HG02885 (cell line): ENCODE data around the gene CBX2.

Experiments
- ATAC-seq: cut with Tn5 transposase; IDR thresholded peaks from one replicate; pipeline ENCODE4 v1.9.1; 2021; ENCODE audit warnings: mild to moderate bottlenecking; ENCODE audit not compliant: unreplicated experiment, poor library complexity

Gene CBX2

DNA sequence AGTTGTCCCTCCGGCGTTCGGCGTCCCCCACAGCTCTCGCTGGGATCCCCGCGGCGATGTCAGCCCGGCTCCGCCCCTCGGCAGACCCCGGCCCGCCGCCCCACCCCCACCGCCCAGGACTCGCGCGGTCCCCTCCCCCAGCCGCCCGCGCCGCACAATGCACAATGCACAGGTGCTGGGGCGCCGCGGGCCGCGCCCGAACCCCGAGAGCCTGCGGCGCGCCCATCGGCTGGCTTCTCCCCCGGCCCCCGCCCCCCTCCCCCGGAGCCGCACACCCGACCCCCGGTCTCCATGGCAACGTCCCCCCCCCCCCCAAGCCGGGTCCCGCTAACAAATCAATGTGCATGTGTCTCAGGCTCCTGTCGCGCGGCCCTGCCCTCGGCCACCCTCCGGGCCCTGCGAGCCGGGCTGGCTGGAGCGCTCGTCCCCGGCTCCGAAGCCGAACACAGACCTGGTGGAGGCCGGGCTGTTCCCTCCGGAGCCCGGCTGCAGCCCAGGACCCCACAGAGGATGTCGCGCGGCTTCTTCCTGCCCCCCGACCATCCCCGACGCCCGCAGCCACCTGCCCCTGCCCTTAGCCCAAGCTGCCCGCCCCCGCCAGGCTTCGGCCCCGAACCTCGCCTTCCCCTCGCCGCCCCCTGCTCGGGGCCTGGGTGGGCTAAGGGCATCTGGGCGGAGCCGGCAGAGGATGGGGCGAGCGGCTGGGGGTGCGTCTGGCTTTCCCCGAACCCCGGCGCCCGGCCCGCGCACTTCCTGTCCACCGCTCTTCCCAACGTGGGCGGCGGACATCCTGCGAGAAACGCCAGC, 19.7 kb downstream of the CBX2 start:
- peak; percentile 22 for ATAC-seq

DNA sequence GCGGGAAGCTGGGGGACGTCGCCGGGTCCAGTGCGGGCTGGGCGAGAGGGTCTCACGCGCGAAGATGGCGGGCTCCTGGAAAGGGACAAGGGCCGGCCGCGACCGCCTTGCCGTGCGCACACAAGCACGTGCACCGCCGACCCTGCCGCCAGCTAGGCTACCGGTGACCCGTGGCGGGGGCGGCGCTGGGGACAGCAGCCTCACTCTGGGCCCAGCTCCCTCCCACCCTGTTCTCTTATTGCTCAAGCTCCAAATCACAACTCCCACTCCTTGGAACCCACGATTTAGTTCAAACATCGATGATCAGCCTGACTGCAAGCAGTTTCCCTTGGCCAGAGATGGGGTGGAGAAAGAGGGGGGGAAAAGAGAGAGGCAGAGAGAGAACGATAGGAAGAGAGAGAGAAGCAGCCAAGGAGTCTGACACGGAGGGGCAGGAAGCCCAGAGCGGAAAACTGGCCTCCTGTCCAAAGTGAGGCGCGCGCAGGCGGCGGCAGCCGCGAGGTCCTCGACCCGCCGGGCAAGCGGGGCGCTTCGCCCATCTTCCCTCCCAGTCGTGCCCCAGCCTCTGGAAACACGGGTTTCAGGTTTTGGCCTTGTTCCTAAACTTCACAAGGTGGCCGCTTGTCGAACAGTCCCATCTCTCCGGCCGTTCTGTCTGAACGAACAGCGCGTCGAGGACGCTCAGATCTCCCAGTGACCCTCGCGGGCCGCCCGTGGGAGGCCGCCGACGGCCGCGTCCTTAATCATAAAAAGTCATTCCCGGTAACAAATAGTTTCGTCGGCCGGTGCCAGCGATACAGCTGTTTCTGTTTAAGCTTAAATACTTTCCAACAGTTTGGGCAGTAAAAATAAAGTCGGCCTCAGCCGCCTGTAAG, 20.6 kb downstream of the CBX2 start:
- ATAC-seq, result no peak

DNA sequence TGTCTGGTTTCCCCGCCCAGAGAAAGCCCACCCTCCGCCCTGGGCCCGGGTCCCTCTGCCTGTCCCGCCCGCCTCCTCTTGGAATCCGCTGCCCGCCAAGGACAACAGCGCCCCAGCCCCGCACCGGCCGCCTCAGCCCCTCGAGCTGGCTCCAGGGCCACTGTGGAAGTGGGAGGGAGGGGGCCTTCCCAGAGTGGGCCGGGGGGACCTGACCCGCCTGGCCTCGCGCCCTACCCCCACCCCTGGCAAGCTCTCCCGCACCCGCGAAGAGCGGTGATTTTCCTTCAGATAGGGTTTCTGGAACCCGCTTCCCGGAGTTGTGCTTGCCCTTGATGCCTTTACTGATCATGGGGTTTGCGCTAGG, 21.2 kb downstream of the CBX2 start:
- no peak for ATAC-seq

DNA sequence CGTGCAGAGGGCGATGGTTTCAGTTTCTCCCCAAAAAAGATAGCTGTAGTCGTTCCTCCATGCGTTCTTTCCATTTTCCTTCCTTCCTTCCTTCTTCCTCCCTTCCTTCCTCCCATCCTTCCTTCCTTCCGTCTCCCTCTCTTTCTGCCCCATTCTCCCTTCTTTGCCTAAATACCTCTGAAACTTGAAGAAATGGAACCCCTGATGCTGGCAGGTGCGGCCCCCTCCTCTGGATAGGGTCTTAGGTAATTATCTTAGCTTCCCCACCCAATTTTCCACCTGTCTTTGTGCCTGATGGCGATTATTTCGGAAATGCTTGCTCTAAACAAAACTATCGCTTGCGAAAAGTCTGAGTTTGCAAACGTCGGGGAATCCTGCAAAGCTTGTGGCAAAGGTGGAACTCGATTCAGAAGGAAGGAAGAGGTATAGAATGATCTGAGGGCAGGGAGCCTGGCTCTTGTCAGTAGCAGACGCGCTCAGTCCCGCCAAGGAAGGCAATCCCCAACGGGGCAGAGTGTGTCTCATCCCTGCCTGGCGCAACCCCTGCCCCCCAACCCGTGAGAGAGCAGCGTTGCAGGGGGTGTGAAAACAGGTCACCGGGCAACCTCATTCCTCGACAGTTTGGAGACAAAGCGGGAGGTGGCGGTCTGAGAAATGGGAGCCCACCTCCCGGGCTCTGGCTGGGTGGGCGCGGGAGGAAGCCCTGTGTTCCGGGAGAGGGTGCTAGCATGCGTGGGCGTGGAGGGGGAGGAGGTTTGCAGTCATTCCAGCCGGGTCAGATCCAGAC, 21.8 kb downstream of the CBX2 start:
- no peak for ATAC-seq

DNA sequence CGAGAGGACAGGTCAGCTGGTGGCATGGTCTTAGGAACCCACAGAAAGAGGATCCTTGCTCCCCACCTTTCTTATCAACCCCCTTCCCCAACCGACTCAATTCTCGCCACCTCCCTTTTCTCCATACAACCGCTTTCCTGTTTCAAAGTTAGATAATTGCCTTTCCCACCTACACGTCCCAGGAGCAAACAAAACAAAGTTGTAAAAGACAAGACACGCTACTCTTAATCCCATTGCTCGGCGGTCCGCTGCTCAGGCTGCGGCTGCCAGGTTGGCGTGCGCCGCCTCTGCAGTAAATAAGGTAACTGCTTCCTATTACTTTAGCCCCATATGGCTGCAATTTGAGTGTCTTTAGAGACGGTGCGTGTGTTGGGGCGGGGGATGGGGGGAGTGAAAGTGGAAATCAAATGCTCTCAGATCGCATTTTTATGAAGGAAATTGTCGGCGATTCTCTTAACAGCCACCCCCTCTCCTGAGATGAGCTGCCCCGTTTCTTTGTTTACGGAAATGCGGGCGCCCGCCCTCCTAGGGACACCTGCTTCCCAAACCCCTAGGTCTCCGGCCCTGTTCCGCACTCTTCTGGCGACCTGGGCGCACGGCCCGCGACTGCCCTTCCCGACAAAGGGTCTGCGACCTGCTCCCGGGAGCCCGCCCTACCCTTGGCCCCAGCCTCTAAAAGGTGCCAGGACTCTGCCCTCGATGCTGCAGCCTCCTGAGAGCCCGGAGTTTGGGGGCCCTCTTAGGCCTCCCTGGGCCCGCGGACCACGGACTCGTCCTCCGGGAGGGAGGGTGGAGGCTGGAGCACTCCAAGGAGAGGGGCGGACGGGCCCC, 22.6 kb downstream of the CBX2 start:
- ATAC-seq, result no peak

DNA sequence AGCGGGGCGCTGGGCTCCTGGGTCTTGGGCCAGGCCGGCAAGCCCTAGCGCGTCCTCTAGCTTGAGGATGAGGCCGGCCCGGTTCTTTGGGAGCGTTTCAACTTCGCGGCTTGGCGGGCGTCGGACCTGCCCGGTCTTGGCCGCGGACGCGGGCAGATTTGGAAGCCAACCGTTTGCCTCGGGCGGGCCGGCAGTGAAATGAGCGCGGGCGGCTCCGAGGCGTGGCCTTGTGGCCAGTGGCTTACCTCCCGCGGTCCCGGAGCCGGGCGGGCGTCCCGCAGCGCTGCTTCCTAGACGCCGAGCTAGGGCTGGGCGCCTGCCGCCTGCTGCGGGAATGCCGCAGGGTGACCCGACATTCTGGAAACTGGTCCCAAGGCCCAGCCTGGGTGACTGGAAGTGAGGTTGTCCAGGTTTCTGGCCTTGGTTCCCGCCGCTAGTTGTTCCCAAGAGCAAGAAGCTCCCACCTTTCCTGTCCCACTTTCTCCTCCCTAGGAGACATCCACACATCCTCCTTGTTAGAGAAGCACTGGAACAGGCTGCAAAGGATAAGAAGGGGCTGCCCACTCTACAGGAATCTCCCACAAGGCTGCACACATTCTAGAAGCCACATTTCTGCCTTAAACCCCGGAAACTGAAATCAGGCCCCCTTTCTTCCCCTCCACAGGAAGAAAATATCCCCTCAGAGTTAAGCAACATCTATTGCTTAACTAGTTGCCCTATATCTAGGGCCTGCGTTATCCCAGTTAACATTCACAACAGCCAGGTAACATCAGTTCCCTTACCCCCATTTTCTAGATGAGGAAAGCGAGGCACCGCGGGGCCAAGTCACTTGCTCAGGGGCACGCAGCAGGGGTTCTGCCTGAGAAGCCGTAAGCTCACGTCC, 23.4 kb downstream of the CBX2 start:
- ATAC-seq, result no peak

DNA sequence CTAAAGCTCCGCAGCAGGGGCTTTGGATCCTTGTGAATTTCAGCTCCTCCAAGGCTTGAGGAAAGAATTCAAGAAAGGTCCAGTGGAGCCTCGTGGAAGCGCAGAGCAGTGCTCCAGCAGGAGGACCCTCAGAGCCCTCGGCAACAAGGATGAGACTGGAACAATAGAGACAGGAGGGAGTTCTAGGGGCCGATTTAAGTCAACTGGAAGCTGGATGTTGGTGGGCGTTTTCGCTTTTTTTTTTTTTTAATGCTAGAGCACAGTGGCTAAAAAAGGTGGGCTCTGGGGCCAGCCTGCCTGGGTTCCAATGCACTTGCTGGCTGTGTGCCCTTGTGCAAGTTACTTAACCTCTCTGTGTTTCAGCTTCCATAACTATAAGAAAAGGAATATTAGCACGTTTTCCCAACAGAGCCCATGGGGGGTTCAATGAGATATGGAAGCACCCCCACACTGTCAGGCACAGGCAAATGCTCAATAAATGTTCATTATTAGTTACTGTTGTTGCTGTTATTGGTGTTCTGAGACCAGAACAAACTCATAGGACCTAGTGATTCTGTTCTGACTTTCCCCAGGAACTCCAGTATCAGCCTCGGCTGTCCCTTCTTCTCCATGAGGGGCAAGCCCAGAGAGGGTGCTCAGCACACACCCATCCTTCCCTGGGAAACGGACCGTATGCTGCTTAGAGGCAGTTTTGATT, 24.2 kb downstream of the CBX2 start:
- no peak for ATAC-seq

DNA sequence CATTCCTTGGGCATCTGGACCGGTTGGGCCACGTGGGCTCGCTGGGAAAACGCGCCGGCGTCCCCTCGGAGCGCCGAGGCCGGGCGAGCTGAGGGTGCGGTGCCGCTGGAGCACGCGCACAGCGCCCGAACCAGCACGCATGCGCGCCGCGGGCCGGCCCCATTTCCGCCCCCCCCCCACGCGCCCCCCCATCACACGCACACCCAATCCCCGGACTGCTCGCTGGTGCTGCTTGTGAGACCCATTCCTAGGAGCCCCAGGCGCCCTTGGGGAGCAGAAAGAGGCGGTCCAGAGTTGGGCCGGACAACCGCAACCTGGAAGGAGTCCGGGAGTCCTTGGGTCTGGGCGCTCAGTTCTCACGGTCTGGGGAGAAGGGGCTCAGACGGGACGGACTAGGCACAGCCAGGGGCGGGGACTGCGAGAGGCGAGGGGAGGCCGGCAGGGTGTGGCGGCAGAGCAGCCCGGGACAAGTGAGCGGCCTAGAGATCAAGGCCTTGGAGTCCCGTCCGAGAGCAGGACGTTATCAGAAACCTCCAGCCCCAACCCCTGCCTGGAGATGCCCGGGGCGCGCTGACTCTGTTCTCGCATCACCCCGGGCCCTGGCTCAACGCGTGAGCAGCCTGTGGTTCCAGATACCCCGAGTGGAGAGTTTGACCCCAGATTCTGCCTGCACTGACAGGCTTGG, 24.9 kb downstream of the CBX2 start:
- ATAC-seq, result no peak

DNA sequence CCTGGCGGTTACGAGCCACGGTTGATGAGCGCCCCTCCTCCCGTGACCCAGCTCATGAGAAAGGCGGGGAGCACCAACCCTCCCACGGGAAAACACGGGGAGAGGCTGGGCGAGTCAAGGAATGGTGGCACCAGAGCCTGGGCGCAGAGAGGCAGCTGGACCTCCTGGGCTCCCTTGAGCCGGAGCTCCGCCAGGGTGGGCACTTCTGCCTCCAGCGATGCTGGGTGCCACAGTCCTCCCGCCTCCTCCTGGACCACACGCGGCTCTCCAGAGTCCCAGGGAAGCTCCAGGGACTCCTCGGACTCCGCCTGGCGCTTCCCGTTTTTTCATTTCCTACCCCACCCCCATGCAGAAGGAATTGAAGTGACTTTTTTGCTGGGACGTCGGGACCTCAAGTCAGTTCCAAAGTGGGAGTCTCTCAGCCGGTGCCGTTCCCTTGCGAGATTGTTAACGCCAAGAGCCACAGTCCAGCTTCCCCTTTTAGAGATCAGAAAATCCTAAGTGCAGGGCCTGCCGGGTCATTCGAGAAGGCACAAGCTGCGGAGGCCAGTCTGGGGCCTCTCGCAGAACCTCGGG, 25.6 kb downstream of the CBX2 start:
- ATAC-seq, result no peak

DNA sequence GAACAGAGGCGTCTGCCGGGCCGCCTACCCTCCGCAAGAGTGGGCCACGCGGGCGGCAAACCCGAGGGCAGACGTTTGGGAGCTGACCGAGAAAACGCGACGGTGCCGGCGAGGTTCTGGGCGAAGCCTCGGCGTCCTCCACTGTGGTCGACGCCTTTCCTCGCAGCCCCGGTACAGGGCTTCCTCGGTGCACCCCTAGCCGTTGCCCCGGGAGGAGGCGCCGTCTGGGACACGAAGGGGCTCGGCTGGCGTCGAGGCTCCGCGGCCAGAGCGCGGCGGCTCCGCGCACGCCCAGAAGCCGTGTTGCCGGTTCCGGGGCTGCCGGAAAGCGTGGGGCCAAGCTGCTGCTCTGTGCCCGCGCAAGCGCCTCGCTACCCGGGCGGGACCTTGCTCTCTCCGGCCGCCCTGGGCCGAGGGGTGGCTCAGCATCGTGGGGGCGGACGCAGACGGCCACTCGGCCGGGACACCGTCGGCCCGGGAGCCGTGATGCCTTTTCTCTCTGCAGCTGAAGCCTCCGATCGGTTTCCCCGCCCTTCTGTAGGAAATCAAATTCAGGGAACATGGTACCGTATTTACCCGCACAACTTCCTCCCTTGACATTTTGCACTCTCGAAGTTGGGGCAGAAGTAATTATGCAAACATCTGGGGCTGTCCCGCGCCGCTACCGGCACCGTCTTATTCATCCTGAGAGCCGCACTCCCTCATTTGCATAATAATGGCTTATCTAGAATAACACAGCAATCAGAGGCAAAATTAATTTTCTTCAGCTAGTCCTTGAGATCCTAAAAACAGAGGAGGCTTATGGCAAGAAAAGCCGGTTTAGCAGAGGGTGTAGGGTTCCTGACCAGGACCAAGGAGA, 26.3 kb downstream of the CBX2 start:
- ATAC-seq, result peak; percentile 63

DNA sequence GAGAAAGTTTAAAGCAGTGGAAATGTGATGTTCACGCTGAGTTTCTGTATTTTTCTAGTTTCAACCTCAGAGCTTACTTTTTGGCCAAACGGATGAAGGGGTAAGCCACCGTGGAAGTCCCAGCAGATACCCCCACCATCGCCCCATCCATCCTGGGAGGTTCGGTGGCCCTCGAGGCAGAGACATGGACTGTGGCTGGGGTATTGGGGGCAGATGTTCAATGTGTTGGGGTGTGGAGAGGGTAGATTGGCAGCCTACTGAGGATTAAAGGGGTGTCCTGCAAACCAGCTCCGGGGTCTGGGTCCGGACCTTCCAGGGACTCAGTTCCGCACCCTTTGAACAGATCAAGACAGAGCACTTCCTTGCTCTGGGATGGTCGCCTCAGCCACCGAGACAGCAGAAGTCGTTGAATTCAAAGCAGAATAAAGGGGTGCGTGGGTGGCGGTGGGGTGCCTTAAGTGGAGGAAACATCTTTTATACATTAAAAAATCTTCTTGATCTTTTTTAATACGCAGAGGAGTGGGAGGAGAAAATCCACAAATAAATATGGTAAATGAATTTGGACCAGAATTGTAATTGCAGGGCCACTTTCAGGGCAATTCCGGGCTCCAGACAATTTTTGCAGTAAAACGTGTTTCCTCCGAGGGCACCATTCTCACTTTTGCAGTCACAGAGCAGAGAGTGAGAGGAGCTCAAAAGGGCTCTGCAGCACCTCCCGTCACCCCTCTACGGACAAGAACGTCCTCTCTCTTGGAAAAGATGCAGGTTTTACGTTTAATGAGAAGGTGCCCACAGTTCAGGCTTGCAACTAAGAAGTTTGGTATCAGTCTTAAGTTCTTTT, 27.1 kb downstream of the CBX2 start:
- peak; percentile 20 for ATAC-seq

DNA sequence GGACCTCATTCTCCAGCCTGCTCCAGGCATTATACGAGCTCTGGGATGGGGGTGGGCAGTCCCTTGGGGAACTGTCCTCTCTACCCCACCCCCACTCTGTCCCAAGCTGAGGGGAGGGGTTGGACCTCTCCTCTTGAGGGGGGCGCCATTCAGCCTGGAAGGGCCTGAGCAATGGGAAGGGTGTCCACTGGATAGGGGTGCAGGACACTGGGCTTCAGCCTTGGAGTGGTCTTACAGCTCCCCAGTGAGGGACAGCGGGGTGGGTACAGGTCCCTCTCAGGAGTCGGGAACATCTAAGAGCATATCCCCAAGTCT, 28.5 kb downstream of the CBX2 start:
- no peak for ATAC-seq

DNA sequence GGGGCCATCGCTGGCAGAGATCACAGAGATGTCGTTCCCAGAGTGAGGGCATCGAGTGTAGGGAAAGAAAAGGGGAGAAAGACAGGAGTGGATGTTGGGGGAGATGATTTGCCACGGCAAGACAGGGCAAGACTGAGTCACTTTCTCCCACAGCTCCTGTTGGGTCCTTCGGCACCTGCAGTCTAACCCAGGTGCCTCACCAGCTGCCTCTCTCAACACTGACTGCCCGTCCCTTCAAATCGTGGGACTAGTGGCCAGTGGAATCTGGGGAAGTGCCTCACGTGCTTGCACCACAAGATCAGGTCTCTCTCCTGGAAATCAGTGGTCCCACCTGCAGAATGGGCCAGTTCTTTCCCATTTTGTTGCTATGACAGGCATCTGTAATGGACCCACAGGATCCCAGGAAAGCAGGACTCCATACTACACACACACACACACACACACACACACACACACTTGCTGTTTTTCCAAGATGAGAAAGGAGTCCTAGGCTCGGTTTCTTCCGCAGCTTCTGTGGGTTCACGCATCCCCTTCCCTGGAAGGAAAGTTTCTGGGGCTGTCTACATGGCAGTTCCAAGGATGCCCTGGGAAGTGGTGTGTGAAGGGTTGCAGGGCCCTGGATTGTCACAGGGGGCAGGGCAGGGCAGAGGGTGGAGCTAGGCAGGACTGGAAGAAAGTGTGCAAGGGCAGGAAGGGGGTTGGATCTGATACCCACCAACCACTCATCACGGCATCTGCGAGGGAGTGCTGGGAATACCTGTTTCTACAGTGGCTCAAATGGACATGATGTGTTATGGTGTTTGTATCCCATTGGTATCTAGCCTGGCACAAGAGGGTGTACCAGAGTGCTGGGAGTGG, 29.1 kb downstream of the CBX2 start:
- no peak for ATAC-seq

DNA sequence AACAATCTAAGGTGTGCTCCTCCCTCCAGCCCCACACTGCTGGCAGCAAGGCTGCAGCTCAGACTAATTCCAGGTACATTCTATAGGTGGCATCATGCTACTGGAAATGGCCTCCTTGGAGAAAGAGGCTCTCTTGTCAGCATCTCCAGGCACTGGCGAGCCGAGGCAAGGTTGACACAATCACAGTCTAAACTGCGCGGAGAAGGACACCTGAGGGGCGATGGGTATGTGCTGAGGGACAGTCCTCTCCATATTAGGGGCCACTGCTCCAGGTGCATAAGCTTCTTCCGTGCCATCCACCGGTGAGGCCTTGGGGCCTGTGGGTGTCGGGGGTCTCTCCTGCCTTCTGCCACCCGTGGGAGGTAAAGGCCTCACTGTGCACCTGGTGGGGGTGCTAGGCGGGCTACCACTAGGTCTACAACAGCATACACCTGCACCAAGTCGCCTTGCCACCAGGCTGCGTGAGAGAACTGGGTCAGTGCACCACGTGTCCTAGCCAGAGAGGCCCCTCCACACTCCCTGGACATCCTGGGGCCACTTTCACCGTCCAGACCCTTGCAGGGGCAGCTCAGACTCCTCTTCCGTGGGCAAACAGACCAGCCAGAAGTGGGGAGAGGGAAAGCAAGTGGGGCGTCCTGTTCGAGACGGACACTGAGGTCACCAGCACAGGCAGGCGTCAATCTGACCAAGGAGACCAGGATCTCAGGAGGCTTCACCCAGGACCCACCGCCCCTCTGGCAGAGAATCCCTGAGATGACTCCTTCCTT, 31.0 kb downstream of the CBX2 start:
- no peak for ATAC-seq
